GM12875 (cell line): ENCODE measurements around the gene ATG14.

ENCODE experiments used
- H3K4me3 ChIP-seq: one replicate; pipeline ENCODE4 v1.5.1; 2011; ENCODE audit warnings: low read depth, low read length, control low read depth
- TF ChIP-seq, protein P1 (sequence below): IDR thresholded peaks from 2 replicates; pipeline ENCODE4 v1.5.1; 2011; ENCODE audit warnings: low read depth, mild to moderate bottlenecking, control low read depth, inconsistent platforms, low read length, moderate library complexity, borderline replicate concordance; ENCODE audit not compliant: insufficient read depth

The ATG14 gene

DNA sequence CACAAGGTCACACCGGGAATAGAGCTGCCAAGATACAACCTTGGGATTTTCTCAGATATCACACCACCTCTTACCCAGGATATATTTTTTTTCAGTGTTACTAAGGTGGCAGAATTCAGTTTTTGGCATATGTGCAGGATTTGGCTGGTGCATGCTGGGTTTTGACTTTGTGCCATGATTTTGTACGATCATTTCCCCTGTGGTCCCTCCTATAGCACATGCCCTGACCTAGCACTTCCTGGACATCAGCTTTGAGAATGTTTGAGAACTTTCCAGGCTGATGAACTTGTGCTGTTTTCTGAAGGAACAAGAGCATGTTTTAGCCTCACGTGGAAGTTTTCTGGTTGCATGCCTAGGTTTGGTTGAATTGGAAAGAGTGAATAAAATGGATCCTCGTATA lies 39.8 kb upstream of the ATG14 start:
- TF ChIP-seq, protein P1, sequence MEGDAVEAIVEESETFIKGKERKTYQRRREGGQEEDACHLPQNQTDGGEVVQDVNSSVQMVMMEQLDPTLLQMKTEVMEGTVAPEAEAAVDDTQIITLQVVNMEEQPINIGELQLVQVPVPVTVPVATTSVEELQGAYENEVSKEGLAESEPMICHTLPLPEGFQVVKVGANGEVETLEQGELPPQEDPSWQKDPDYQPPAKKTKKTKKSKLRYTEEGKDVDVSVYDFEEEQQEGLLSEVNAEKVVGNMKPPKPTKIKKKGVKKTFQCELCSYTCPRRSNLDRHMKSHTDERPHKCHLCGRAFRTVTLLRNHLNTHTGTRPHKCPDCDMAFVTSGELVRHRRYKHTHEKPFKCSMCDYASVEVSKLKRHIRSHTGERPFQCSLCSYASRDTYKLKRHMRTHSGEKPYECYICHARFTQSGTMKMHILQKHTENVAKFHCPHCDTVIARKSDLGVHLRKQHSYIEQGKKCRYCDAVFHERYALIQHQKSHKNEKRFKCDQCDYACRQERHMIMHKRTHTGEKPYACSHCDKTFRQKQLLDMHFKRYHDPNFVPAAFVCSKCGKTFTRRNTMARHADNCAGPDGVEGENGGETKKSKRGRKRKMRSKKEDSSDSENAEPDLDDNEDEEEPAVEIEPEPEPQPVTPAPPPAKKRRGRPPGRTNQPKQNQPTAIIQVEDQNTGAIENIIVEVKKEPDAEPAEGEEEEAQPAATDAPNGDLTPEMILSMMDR, result no peak
- no peak overlapping the region for H3K4me3 ChIP-seq

DNA sequence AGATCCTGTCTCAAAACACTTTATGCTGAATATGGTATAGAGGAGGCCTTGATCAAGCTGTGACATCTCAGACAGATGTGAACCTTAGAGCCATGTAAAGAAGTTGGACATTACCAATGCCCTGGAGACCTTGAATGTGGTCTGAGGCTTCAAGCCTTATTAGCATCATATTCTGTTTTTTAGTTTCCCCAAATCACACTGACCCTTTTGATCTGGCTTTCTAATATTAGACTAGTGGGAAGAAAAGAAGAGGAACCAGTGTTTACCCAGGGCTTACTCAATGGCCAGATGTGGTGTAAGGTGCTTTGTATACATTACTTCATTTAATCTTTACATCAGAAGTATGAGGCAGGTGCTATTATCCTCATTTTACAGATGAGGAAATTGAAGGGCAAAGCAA lies 39.4 kb upstream of the ATG14 start:
- TF ChIP-seq, protein P1, result no peak
- H3K4me3 ChIP-seq, result no peak overlapping the region

DNA sequence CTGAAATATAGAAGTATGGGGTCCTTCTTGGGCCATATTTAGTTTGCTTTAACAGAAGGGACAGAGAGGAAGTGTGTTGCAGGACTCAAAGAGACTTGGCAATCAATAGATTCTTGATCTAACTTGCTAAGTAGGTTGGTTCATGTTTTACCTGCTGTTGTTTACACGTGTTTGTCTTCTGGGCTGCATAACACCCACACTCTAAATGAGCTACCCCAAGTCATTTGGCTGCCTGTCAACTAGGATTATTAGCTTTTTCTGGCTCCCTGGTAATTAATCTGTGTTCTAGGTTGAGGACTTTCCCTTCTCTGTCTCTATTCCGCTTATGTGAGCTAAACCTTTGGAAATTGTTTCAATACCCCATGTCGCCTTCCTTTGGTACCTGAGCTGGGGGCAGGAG lies 38.9 kb upstream of the ATG14 start:
- TF ChIP-seq, protein P1, result no peak
- H3K4me3 ChIP-seq, result no peak overlapping the region

DNA sequence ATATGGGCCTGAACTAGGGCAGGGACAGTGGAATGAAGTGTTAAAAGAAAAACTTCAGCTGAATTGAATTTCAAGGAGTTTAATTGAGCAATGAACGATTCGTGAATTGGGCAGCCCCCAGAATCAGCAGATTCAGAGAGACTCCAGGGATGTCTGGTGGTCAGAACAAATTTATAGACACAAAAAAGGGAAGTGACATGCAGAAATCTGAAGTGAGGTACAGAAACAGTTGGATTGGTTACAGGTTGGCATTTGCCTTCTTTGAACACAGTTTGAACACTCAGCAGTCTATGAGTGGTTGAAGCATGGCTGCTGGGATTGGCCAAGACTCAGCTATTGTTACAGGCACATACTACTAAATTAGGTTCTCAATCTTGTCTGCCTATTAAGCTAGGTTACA lies 38.5 kb upstream of the ATG14 start:
- H3K4me3 ChIP-seq, result no peak overlapping the region
- TF ChIP-seq, protein P1, result no peak

DNA sequence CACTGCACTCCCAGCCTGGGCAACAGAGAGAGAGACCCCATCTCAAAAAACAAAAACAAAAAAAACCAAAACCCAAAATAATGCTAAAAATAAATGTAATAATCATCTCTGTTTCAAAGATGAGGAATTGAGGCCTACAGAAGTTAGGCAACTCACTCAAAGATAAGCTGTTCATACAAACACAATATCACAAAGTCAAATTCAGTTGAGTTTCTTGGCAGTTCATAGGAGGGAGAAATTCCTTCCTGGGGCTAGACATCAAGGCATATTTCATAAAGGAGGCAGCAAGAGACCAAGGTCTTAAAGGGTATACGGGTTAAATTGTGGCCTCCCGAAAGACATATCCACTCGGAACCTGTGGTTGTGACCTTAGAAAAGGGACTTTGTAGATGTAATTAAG lies 37.5 kb upstream of the ATG14 start:
- TF ChIP-seq, protein P1, result no peak
- H3K4me3 ChIP-seq, result no peak overlapping the region

DNA sequence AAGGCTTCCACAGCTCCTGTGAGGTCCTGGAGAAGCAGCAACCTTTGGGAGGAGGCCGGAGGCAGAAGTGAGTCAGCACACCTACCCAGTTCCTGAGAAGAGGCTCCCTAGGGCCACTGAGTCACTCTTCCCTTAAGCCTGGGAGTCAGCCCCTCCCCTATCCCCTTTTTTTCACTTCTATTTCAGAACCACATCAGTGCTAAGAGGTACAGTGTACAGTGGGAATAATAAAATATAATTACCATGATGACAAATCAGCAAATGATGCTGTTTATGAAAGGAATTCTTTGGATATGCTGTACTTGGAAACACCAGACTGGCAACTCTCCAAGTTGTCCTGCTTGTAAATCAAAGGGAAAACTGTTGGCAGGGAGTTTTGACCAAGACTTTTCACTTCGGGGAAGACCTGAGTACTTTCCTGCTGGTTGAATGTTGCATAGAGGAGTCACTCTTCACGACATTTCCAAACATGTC lies 36.5 kb upstream of the ATG14 start:
- TF ChIP-seq, protein P1, result no peak
- no peak overlapping the region for H3K4me3 ChIP-seq

DNA sequence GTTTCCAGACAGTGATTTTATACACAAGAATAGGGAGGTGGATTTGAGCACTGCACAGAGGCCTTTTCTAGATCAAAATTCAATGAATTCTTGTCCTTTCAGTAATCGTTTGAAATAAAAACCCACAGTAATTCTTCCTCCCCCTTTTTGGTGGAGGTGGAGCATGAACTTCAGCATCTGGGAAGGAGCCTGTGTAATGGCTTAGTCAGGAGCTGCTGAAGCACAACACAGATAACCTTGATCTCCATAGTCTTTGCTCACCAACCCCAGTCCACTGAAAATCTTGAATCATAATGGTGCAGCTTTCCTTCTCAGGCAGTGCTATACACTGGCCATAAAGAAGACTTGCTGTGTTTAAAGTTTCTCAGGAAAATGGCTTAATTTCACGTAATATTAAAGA lies 35.2 kb upstream of the ATG14 start:
- no peak overlapping the region for H3K4me3 ChIP-seq
- TF ChIP-seq, protein P1, result no peak
